Thyroid gland (tissue), 4 donors: Measurements from ENCODE around the gene DRD3. TPM values are rescaled to one million over a fixed set of nuclear protein-coding genes. Genes with fewer than 3 reads are reported as not detected.

Experiments
- DNase-seq, 2 donors: peaks; one replicate each; pipeline ENCODE4 v3.0.0-alpha.2; 2019
- H3K27ac ChIP-seq, 3 donors: fragments of 200-600 bp; sonication (generic); 1 replicate in 2 of 3; 2 replicates in 1 of 3; pipeline ENCODE4 v1.5.1; 2016 to 2019; ENCODE audit warnings: mild to moderate bottlenecking in 1 of 3, moderate library complexity in 1 of 3
- H3K27me3 ChIP-seq: fragments of 200-600 bp; sonication (generic); one replicate; pipeline ENCODE4 v1.5.1; 2019
- H3K36me3 ChIP-seq, 2 donors: fragments of 200-600 bp; sonication (generic); one replicate each; pipeline ENCODE4 v1.5.1; 2016 to 2019
- H3K4me1 ChIP-seq, 2 donors: fragments of 200-600 bp; sonication (generic); one replicate each; pipeline ENCODE4 v1.5.1; 2017 to 2019
- H3K4me3 ChIP-seq, 3 donors: fragments of 200-600 bp; sonication (generic); replicated peaks in 1 of 3; 1 replicate in 2 of 3; 2 replicates in 1 of 3; pipeline ENCODE4 v1.5.1; 2016; ENCODE audit warnings: mild to moderate bottlenecking in 1 of 3
- H3K9me3 ChIP-seq: fragments of 200-600 bp; sonication (generic); one replicate; pipeline ENCODE4 v1.5.1; 2017
- CTCF ChIP-seq, 6 experiments: fragments of 200-600 bp in 3 of 6; fragments of 450-650 bp in 3 of 6; sonication (generic) in 3 of 6; IDR thresholded peaks; one replicate each; pipeline ENCODE4 v1.5.1; 2016 to 2019; ENCODE audit warnings: antibody characterized with exemption in 6 of 6, mild to moderate bottlenecking in 2 of 6, inconsistent platforms in 1 of 6, moderate library complexity in 1 of 6
- POLR2A ChIP-seq, 2 donors: fragments of 450-650 bp; IDR thresholded peaks; one replicate each; pipeline ENCODE4 v1.6.1; 2017; ENCODE audit warnings: antibody characterized with exemption in 2 of 2, mild to moderate bottlenecking in 2 of 2, moderate library complexity in 1 of 2
- WGBS, 2 donors: methylation state at CpG; one replicate each; pipeline ENCODE4 v1.1.5; 2017; 5-methylcytosine and 5-hydroxymethylcytosine counted together
- intact Hi-C: fragments of 100-400 bp; cut with DNase I; formaldehyde crosslinking; loops from one replicate; pipeline ENCODE4 v1.15.1; 2023
- total RNA-seq, 4 donors: library from RNA; depleted of rRNA; stranded (reverse); fragments of >200 nt; gene quantifications; one replicate each; pipeline ENCODE4 v1.2.3, GENCODE V29; 2016

DRD3 gene
- total RNA-seq, 4 donors from 2014 or later = not detected

GRCh38 chr3:114192136-114192535 is 13.3 kb upstream of the DRD3 start:
- intact Hi-C loops = no loop called here
- DNase-seq = no peak

GRCh38 chr3:114186501-114186900 is 7.6 kb upstream of the DRD3 start:
- no peak overlapping the region for H3K27ac ChIP-seq
- no peaks in the 10 kb centered on the region for H3K36me3 ChIP-seq
- H3K4me3 ChIP-seq = no peak overlapping the region
- H3K4me1 ChIP-seq = no peaks in the 10 kb centered on the region
- intact Hi-C loops = no loop called here
- DNase-seq = no peak
- no peaks in the 10 kb centered on the region for H3K27me3 ChIP-seq
- no peaks in the 10 kb centered on the region for H3K9me3 ChIP-seq
- TF ChIP-seq POLR2A (IDR thresholded peaks at IDR 0.05) (no peak), CTCF (IDR thresholded peaks at IDR 0.05) (no peak)

More at GRCh38 chr3:114192136-114192535, 13.3 kb upstream of the DRD3 start:
- Histone ChIP-seq H3K27me3 (no peaks in the 10 kb centered on the region), H3K36me3 (no peaks in the 10 kb centered on the region), H3K27ac (no peak overlapping the region), H3K4me1 (no peaks in the 10 kb centered on the region), H3K9me3 (no peaks in the 10 kb centered on the region), H3K4me3 (no peak overlapping the region)
- TF ChIP-seq POLR2A (IDR thresholded peaks at IDR 0.05) (no peak), CTCF (IDR thresholded peaks at IDR 0.05) (no peak)

DNA sequence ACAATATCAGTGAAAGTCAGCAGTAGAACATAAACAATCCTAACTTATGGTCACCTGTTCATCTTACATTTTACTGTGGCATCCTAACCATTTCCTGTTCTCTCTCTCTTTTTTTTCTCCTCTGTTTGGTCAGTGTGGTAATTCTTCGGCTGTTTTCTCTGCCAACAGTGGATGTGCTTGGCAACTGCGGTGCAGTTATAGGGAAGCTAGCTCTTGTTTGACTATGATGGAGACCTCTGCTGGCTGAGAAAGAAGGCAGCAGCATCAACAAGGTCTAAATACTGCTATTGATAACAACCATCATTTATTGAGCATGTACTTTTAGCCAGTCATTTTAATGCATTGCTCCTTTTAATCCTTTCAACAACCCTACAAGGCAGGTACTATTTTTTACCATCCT is 723 bp upstream of the DRD3 start:
- no peaks in the 10 kb centered on the region for H3K36me3 ChIP-seq
- no peak overlapping the region for H3K4me3 ChIP-seq
- intact Hi-C loops = no loop called here
- H3K27ac ChIP-seq = no peak overlapping the region
- peak in 2 of 6 experiments; percentile 4 to 7 for TF ChIP-seq CTCF (IDR thresholded peaks at IDR 0.05)
- TF ChIP-seq POLR2A (IDR thresholded peaks at IDR 0.05) = no peak
- H3K4me1 ChIP-seq = no peaks in the 10 kb centered on the region
- no peaks in the 10 kb centered on the region for H3K9me3 ChIP-seq
- DNase-seq = no peak
- 35 to 44% methylated on average over 2 of the region's 2 CpGs for WGBS, 2 donors
- H3K27me3 ChIP-seq = no peaks in the 10 kb centered on the region

GRCh38 chr3:114176890-114177289 is 2.0 kb downstream of the DRD3 start:
- Histone ChIP-seq H3K9me3 (no peaks in the 10 kb centered on the region), H3K4me1 (no peaks in the 10 kb centered on the region), H3K4me3 (no peak overlapping the region), H3K36me3 (no peaks in the 10 kb centered on the region), H3K27me3 (no peaks in the 10 kb centered on the region), H3K27ac (no peak overlapping the region)
- intact Hi-C loops = no loop called here
- no peak for DNase-seq
- TF ChIP-seq POLR2A (IDR thresholded peaks at IDR 0.05) (no peak), CTCF (IDR thresholded peaks at IDR 0.05) (no peak)

GRCh38 chr3:114176487-114176886 is 2.4 kb downstream of the DRD3 start:
- no peak for DNase-seq
- WGBS, 2 donors = 82 to 84% methylated on average over 6 of the region's 6 CpGs
- H3K4me1 ChIP-seq = no peaks in the 10 kb centered on the region
- H3K27me3 ChIP-seq = no peaks in the 10 kb centered on the region
- intact Hi-C loops = no loop called here
- no peak overlapping the region for H3K4me3 ChIP-seq
- no peak for TF ChIP-seq CTCF (IDR thresholded peaks at IDR 0.05)
- TF ChIP-seq POLR2A (IDR thresholded peaks at IDR 0.05) = no peak
- H3K9me3 ChIP-seq = no peaks in the 10 kb centered on the region
- H3K36me3 ChIP-seq = no peaks in the 10 kb centered on the region
- no peak overlapping the region for H3K27ac ChIP-seq
